Muscle of arm (tissue), 12 donors: ENCODE measurements around the gene SERPINB7. TPM values are rescaled to one million over a fixed set of nuclear protein-coding genes. Genes with fewer than 3 reads are reported as not detected.

Source experiments
- DNase-seq: peaks from one replicate; pipeline ENCODE4 v3.0.0-alpha.2; 2013
- polyA plus RNA-seq, 12 donors: library from polyadenylated mRNA; unstranded; fragments of 120-200 nt; gene quantifications; one replicate each; pipeline ENCODE4 v1.2.1, GENCODE V29; 2013; ENCODE audit not compliant: insufficient read length in 12 of 12

The SERPINB7 gene
- polyA plus RNA-seq, 12 donors: 0.20 to 48.1 (median 14.2) TPM; not detected in 7

- DNase-seq: no peak
Observed at GRCh38 chr18:63843008-63843407, 67.8 kb downstream of the SERPINB7 start.

GRCh38 chr18:63844254-63844653 is 69.0 kb downstream of the SERPINB7 start:
- peak; percentile 17 for DNase-seq

- DNase-seq: peak; percentile 14
Observed at GRCh38 chr18:63848159-63848558, 72.9 kb downstream of the SERPINB7 start.

- no peak for DNase-seq
Observed at GRCh38 chr18:63850020-63850419, 74.8 kb downstream of the SERPINB7 start.

- no peak for DNase-seq
Observed at GRCh38 chr18:63850636-63851035, 75.4 kb downstream of the SERPINB7 start.

Other genes starting within 250 kb of the SERPINB7 start
- gene SERPINB12, start 233.0 kb upstream of the SERPINB7 start, polyA plus RNA-seq: 1 to 10 TPM in 2 of 12 donors, under 1 TPM in 8, not detected in 2; 0.15 to 1.4 (median 0.62) TPM
- 10 to 100 TPM in 2 of 12 donors, 1 to 10 TPM in 1, under 1 TPM in 2, not detected in 7; 0.08 to 27.0 (median 5.8) TPM for gene SERPINB13, start 188.1 kb upstream of the SERPINB7 start, polyA plus RNA-seq
- gene SERPINB4, start 131.2 kb upstream of the SERPINB7 start, polyA plus RNA-seq: 1 to 10 TPM in 2 of 12 donors, under 1 TPM in 1, not detected in 9; 0.67 to 3.0 (median 2.2) TPM
- gene SERPINB3, start 113.5 kb upstream of the SERPINB7 start, polyA plus RNA-seq: 1 to 10 TPM in 3 of 12 donors, under 1 TPM in 1, not detected in 8; 0.11 to 4.2 (median 1.9) TPM
- not detected for gene SERPINB11, start 72.5 kb upstream of the SERPINB7 start, polyA plus RNA-seq
- 100 to 1,000 TPM in 1 of 12 donors, 10 to 100 TPM in 2, 1 to 10 TPM in 1, under 1 TPM in 5, not detected in 3; 0.11 to 146 (median 0.33) TPM for gene SERPINB2, start 112.3 kb downstream of the SERPINB7 start, polyA plus RNA-seq
- 1 to 10 TPM in 2 of 12 donors, under 1 TPM in 4, not detected in 6; 0.09 to 5.2 (median 0.58) TPM for gene SERPINB10, start 132.5 kb downstream of the SERPINB7 start, polyA plus RNA-seq
- gene HMSD, start 173.9 kb downstream of the SERPINB7 start, polyA plus RNA-seq: 1 to 10 TPM in 2 of 12 donors, under 1 TPM in 2, not detected in 8; 0.31 to 3.4 (median 0.90) TPM
- gene SERPINB8, start 194.7 kb downstream of the SERPINB7 start, polyA plus RNA-seq: 10 to 100 TPM in 1 of 12 donors, 1 to 10 TPM in 9, not detected in 2; 1.4 to 10.4 (median 1.7) TPM